SH-SY5Y (cell line): ENCODE data around the gene CHRNB1.

ENCODE experiments used
- GATA2 ChIP-seq: IDR thresholded peaks from 2 replicates; pipeline ENCODE4 v1.6.1; 2011; ENCODE audit warnings: mild to moderate bottlenecking, low read depth, low read length
- GATA3 ChIP-seq: IDR thresholded peaks from 2 replicates; pipeline ENCODE4 v1.6.1; 2011; ENCODE audit warnings: low read depth, mild to moderate bottlenecking, low read length, moderate library complexity

GRCh38 chr17:7484919-7485377 is 40.1 kb downstream of the CHRNB1 start:
- no peak for TF ChIP-seq GATA3
- TF ChIP-seq GATA2: no peak
